Body of pancreas (tissue), 4 donors: ENCODE data around the gene HCLS1.

Experiments
- POLR2A ChIP-seq, 3 donors: fragments of 450-650 bp; IDR thresholded peaks; one replicate each; pipeline ENCODE4 v1.6.1; 2016; ENCODE audit warnings: antibody characterized with exemption in 3 of 3, mild to moderate bottlenecking in 2 of 3
- TF ChIP-seq, protein P1 (sequence below), 7 experiments: fragments of 450-650 bp in 4 of 7; fragments of 200-600 bp in 3 of 7; sonication (generic) in 3 of 7; IDR thresholded peaks; one replicate each; pipeline ENCODE4 v1.5.1; 2016 to 2019; ENCODE audit warnings: antibody characterized with exemption in 7 of 7

DNA sequence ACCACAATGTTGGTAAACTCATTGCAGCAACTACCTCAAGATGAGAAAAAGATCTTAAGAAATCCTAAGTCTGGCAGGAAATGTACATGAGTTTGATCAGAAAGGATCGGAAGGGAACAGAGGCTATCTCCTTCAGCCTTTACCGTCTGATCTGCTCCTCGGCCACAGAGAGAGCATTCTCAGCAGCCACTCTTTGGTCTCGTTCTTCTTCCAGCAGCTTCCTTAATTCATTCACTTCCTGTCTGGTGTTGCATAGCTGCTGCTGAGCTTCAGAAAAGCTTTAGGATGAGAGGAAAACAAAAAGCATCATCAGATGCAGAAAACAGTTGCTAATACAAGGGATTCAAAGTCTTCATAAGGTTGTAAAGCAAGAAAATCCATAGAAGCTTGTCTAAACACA lies 6.6 kb upstream of the HCLS1 start:
- TF ChIP-seq, protein P1, sequence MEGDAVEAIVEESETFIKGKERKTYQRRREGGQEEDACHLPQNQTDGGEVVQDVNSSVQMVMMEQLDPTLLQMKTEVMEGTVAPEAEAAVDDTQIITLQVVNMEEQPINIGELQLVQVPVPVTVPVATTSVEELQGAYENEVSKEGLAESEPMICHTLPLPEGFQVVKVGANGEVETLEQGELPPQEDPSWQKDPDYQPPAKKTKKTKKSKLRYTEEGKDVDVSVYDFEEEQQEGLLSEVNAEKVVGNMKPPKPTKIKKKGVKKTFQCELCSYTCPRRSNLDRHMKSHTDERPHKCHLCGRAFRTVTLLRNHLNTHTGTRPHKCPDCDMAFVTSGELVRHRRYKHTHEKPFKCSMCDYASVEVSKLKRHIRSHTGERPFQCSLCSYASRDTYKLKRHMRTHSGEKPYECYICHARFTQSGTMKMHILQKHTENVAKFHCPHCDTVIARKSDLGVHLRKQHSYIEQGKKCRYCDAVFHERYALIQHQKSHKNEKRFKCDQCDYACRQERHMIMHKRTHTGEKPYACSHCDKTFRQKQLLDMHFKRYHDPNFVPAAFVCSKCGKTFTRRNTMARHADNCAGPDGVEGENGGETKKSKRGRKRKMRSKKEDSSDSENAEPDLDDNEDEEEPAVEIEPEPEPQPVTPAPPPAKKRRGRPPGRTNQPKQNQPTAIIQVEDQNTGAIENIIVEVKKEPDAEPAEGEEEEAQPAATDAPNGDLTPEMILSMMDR (IDR thresholded peaks at IDR 0.05) = no peak
- TF ChIP-seq POLR2A (IDR thresholded peaks at IDR 0.05) = no peak
